GM12872 (cell line): ENCODE results near the gene APOC4.

Source experiments
- TF ChIP-seq, protein P1 (sequence below): IDR thresholded peaks from 3 replicates; pipeline ENCODE4 v1.5.1; 2011; ENCODE audit warnings: low read depth, mild to moderate bottlenecking, low read length, moderate library complexity; ENCODE audit not compliant: insufficient read depth

APOC4 gene

DNA sequence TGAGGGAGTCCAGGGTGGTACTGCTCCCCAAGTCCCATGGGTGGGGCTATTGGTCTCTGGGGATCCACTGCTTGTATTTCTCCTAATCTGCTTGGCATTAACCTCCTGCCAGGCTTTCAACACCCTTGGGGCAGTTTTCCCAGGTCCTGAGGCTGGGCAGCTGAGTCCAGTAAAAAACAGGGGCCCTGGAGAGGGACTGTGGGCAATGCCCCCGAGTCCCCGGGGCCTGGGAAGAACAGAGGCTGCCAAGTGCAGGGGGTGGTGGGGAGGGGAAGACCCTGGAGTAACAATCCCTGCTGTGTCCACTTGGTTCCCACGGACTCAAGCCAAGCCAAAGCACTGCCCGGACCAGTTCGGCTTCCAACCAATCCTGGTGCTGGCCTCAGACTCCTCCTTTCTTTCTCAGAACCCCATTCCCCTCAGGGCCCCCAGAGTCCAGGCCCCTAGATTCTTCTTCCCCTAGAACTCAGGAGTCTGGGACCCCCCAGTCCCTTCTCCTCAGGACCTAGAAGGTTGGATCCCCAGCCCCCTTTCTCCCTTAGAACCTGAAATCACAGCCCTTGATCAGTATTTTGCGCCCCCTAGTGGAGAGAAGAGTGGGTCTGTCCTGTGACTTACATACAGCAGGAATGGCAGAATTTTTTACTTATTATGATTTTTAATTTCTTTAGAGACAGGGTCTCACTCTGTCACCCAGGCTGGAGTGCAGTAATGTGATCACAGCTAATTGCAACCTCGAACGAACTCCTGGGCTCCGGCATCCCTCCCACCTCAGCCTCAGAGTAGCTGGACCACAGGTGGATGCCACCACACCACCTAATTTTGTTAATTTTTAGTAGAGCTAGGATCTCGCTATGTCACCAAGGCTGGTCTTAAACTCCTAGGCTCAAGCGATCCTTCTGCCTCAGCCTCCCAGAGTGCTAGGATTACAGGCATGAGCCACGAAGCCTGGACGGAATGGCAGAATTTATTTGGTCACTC lies 9.4 kb downstream of the APOC4 start:
- TF ChIP-seq, protein P1, sequence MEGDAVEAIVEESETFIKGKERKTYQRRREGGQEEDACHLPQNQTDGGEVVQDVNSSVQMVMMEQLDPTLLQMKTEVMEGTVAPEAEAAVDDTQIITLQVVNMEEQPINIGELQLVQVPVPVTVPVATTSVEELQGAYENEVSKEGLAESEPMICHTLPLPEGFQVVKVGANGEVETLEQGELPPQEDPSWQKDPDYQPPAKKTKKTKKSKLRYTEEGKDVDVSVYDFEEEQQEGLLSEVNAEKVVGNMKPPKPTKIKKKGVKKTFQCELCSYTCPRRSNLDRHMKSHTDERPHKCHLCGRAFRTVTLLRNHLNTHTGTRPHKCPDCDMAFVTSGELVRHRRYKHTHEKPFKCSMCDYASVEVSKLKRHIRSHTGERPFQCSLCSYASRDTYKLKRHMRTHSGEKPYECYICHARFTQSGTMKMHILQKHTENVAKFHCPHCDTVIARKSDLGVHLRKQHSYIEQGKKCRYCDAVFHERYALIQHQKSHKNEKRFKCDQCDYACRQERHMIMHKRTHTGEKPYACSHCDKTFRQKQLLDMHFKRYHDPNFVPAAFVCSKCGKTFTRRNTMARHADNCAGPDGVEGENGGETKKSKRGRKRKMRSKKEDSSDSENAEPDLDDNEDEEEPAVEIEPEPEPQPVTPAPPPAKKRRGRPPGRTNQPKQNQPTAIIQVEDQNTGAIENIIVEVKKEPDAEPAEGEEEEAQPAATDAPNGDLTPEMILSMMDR: peak; percentile 73

DNA sequence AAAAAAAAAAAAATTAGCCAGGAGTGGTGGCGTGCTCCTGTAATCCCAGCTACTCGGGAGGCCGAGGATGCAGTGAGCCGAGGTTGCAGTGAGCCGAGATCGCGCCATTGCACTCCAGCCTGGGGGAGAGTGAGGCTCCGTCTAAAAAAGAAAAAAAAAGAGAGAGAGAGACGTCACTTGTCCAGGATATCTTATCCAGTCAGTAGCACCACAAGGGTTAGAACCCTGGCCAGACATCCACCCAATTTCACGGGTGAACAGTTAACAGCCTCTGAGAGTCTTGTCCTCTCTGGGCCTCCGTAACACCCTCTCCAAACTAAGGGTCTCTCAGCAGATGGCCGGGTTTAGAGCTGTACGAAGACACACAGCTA lies 12.2 kb downstream of the APOC4 start:
- TF ChIP-seq, protein P1: no peak

DNA sequence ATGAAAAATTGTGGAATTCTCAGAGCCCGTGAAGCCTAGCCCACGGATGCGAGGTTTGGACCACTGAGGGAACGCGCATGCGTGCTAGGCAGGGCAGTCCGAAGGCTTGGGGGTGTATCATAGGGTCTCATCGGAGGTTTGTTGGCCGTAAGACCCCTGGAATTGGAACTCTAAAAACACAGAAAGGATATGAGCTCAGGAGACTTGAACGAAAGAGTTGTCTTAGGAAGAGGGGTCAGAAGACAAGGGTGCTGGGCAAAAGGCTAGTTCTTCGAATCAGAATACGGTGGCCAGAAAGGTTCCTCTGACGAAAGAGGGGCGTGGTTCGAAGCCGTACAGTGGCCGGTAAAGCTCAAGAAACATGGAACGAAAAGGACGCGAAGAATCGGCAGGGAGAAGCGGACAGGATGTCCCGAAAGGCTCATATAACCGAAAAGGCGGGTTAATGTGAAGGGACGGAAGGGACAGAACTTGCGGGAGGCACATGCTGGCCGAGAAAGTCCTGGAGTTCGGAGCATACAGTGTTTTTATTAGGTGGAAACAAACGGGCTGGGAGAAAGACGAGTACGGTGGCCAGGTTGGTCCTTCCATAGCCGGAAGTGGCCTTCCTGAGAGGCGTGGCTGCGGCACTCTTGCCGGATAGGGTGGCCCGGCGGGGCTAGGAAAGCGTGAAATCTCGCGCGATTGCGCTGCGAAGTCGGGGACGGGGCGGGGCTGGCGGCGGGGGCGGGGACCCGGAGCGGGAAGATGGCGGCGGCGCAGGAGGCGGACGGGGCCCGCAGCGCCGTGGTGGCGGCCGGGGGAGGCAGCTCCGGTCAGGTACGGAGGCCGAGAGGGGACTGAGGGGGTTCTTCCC lies 12.8 kb downstream of the APOC4 start, which contains the start of gene CLPTM1:
Gene CLPTM1 (plus strand): TSS at position 732 of the 856 bp plus-strand sequence. CDS start 16 bp downstream, at position 748.
- TF ChIP-seq, protein P1: no peak

DNA sequence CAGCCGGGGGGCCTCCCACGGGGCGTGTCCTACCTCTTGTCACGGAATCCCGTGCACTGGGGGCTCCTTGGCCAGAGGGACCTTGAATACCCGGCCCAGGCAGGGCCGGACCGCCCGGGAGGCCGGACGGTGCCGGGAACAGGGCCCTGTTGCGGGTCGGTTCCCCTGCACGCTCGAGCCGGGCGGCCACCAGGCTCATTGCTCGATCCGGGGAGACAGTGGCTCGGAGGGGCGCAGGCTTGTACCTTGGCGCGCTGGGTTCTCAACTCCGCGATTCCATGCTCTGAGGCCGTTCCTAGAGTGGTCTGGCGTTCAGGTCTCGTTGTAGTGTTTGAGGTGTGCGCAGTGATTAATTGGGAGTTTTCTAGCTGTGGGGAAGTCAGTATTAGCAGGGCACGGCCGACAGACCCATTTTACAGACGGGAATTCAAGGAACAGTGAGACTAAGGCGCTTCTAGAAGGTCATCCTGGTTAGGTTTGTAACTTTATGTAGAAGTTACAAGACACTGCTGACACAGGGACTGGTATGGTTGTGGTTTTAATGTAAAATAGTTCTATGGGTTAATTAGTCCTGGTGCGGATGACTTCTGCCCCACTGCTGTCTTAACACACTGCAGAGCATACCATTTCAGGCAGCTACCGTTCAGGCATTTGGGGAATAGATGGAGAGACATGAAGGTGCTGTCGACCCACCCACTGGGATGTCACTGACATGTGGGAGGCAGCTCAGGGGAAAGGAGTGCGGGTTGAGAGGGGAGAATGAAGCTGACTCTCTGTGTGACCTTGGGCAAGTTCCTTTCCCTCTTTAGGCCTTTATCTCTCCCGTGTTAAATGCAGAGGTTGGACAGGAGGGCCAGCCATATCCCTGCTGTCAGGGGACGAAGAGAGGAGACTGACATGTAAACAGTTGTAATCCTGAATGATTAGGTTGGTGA lies 13.7 kb downstream of the APOC4 start:
- TF ChIP-seq, protein P1: no peak

DNA sequence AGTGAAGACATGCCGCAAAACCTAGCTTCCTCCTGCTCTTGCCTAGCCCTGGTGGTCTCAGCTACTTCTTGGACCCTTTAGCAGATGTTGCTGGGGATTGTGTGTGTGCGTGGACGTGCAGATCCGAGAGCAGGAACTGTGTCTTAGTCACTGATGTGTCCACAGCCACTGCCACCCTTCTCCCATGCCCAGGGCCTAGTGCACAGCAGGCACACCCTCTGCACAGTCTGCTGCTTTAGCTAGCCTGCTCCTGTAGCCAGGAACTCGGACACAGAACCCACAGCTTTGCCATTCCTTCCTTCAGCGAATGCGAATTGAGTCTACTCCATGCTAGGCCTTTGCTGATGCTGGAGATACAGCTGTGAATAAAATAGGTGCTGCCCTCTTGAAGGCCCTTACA lies 15.5 kb downstream of the APOC4 start:
- TF ChIP-seq, protein P1: no peak

DNA sequence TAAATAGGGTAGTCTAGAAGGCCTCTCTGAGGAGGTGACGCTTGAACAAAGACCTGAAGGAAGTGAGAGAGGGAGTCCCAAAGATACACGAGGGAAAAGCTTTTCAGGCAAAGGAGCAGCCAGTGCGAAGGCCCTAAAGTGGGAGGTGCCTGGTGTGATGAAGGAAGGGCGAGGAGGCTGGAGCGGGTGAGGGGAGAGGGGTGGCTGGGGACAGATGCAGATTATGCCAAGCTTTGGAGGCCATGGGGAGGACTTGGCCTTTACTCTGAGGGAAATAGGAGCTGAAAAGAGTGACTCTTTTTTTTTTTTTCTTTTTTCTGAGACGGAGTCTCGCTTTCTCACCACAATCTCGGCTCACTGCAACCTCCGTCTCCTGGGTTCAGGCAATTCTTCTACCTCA lies 16.1 kb downstream of the APOC4 start:
- TF ChIP-seq, protein P1: no peak
